ENCODE data around the gene TCF7L1. TPM values are rescaled to one million over a fixed set of nuclear protein-coding genes. Genes with fewer than 3 reads are reported as not detected.

Gene TCF7L1
- total RNA-seq, 1 experiment from 2014 or later: 2.8 TPM

GRCh38 chr2:85251070-85251616 is 118.0 kb downstream of the TCF7L1 start:
- H2AFZ ChIP-seq: no peak overlapping the region
- no TSS peak for BruUV-seq (replicated peaks)
- H3K4me1 ChIP-seq (replicated peaks; ENCODE audit: insufficient read depth): peaks cover 50% of the 10 kb centered on the region
- H3K9me2 ChIP-seq (ENCODE audit: insufficient read depth): no peaks in the 10 kb centered on the region
- no peak overlapping the region for H3K4me3 ChIP-seq
- POLR2A ChIA-PET (ENCODE audit: unreplicated experiment): no interaction called here
- H3F3A ChIP-seq (ENCODE audit: insufficient read depth, low read depth): peaks cover 24% of the 10 kb centered on the region
- no peaks in the 10 kb centered on the region for H3K79me2 ChIP-seq (ENCODE audit: low read depth)
- CTCF ChIA-PET: no interaction called here
- H3K9me3 ChIP-seq (ENCODE audit: insufficient read depth, low read depth): no peaks in the 10 kb centered on the region
- DNase-seq: no peak
- intact Hi-C loops (cut with micrococcal nuclease; ENCODE audit: unreplicated experiment): no loop called here
- TF ChIP-seq CTCF (conservative IDR thresholded peaks at IDR 0.05): no peak
- TF ChIP-seq EZH2 (IDR thresholded peaks at IDR 0.05; ENCODE audit: low read depth): no peak
- no peak overlapping the region for H3K4me2 ChIP-seq
- H3K27ac ChIP-seq: no peak overlapping the region
- no peaks in the 10 kb centered on the region for H3K36me3 ChIP-seq (ENCODE audit: low read depth)
- H3K27me3 ChIP-seq (ENCODE audit: insufficient read depth, low read depth): no peaks in the 10 kb centered on the region
- H4K20me1 ChIP-seq (ENCODE audit: insufficient read depth): no peaks in the 10 kb centered on the region

- BruUV-seq (replicated peaks): no TSS peak
- POLR2A ChIA-PET (ENCODE audit: unreplicated experiment): no interaction called here
- H3K27me3 ChIP-seq (ENCODE audit: insufficient read depth, low read depth): no peaks in the 10 kb centered on the region
- CTCF ChIA-PET: no interaction called here
- H3K4me3 ChIP-seq: no peak overlapping the region
- intact Hi-C loops (cut with micrococcal nuclease; ENCODE audit: unreplicated experiment): no loop called here
- no peaks in the 10 kb centered on the region for H3K9me2 ChIP-seq (ENCODE audit: insufficient read depth)
- no peaks in the 10 kb centered on the region for H4K20me1 ChIP-seq (ENCODE audit: insufficient read depth)
- no peak overlapping the region for H3K27ac ChIP-seq
- no peaks in the 10 kb centered on the region for H3K9me3 ChIP-seq (ENCODE audit: insufficient read depth, low read depth)
- TF ChIP-seq CTCF (conservative IDR thresholded peaks at IDR 0.05) (no peak), EZH2 (IDR thresholded peaks at IDR 0.05; ENCODE audit: low read depth) (no peak)
- peaks cover 67% of the 10 kb centered on the region for H3K4me1 ChIP-seq (replicated peaks; ENCODE audit: insufficient read depth)
- H2AFZ ChIP-seq: no peak overlapping the region
- H3K79me2 ChIP-seq (ENCODE audit: low read depth): no peaks in the 10 kb centered on the region
- no peak overlapping the region for H3K4me2 ChIP-seq
- peaks cover 42% of the 10 kb centered on the region for H3F3A ChIP-seq (ENCODE audit: insufficient read depth, low read depth)
- no peak for DNase-seq
- H3K36me3 ChIP-seq (ENCODE audit: low read depth): no peaks in the 10 kb centered on the region
These were observed 120.7 kb downstream of the TCF7L1 start for GRCh38 chr2:85253890-85254289.

GRCh38 chr2:85254540-85255300 is 121.5 kb downstream of the TCF7L1 start:
- no peaks in the 10 kb centered on the region for H3K36me3 ChIP-seq (ENCODE audit: low read depth)
- H3K4me2 ChIP-seq: peak overlapping the region; percentile 55; the same call in 1 of the 2 replicates
- no TSS peak for BruUV-seq (replicated peaks)
- no peaks in the 10 kb centered on the region for H3K79me2 ChIP-seq (ENCODE audit: low read depth)
- H3F3A ChIP-seq (ENCODE audit: insufficient read depth, low read depth): peaks cover 43% of the 10 kb centered on the region
- H3K4me1 ChIP-seq (replicated peaks; ENCODE audit: insufficient read depth): peaks cover 65% of the 10 kb centered on the region
- POLR2A ChIA-PET (ENCODE audit: unreplicated experiment): no interaction called here
- no peaks in the 10 kb centered on the region for H3K9me3 ChIP-seq (ENCODE audit: insufficient read depth, low read depth)
- CTCF ChIA-PET: interaction anchor here (0.5 to 1.0 kb wide), 2 partner anchors 11 to 195 kb away, joined by 3 to 4 read pairs; no protein-coding TSS in a partner anchor
- intact Hi-C loops (cut with micrococcal nuclease; ENCODE audit: unreplicated experiment): no loop called here
- DNase-seq: no peak
- no peak overlapping the region for H3K27ac ChIP-seq
- no peaks in the 10 kb centered on the region for H4K20me1 ChIP-seq (ENCODE audit: insufficient read depth)
- TF ChIP-seq CTCF (conservative IDR thresholded peaks at IDR 0.05) (no peak), EZH2 (IDR thresholded peaks at IDR 0.05; ENCODE audit: low read depth) (no peak)
- no peaks in the 10 kb centered on the region for H3K27me3 ChIP-seq (ENCODE audit: insufficient read depth, low read depth)
- no peak overlapping the region for H3K4me3 ChIP-seq
- no peak overlapping the region for H2AFZ ChIP-seq
- no peaks in the 10 kb centered on the region for H3K9me2 ChIP-seq (ENCODE audit: insufficient read depth)
